Measurements from ENCODE around the gene PARD3B. TPM values are rescaled to one million over a fixed set of nuclear protein-coding genes. Genes with fewer than 3 reads are reported as not detected.

The PARD3B gene
- total RNA-seq, 2 donors from 2014 or later: 14.7 to 25.0 TPM

GRCh38 chr2:205002390-205002789 lies 457.1 kb downstream of the PARD3B start:
- WGBS: 88% methylated on average over 3 of the region's 3 CpGs
- intact Hi-C loops (cut with DNase I): no loop called here
- no peaks in the 10 kb centered on the region for H3K36me3 ChIP-seq
- no peaks in the 10 kb centered on the region for H3K4me1 ChIP-seq (replicated peaks)
- no peaks in the 10 kb centered on the region for H3K9me3 ChIP-seq
- no peak for DNase-seq (ENCODE audit: low spot score)
- H3K4me3 ChIP-seq: no peak overlapping the region
- H3K27me3 ChIP-seq (replicated peaks; ENCODE audit: insufficient read depth): no peaks in the 10 kb centered on the region
- no peak overlapping the region for H3K27ac ChIP-seq
- no peak for TF ChIP-seq POLR2A (IDR thresholded peaks at IDR 0.05)

DNA sequence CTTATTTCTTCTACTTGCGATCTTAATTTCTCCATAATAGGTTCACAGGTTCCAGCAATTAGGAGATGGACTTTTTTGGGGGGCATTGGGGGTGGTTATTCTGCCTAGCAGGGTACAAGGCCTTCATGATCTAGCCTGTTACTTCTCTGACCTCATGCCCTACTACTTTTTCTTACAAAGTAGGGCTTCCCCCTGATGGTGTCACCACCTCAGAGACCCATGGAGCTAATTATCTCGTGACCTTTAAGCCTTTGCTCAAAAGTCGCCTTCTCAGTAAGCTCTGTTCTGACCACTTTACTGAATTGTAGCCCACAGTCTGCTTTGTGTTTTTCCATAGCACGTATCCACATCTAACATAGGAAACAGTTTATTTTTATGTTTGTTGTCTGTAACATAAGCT lies 458.0 kb downstream of the PARD3B start:
- H3K27ac ChIP-seq: no peak overlapping the region
- DNase-seq (ENCODE audit: low spot score): no peak

DNA sequence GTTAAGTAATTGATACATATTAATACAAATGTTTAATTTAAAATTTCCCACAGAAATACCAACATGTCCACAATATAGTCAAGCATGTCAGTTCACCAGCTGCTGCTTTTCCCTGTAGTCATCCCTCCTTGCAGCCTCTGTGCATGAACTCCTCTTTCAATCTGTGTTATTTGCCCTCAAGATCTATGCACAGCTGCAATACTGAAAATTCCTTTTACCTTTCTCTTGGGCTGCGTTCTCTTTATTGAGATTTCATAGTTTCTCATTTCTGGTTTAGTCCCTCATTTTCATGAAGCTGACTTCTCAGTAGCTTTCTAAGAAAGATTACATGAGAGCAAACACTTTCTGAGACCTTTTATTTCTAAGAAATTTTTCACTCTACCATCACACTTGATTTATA lies 464.9 kb downstream of the PARD3B start:
- TF ChIP-seq POLR2A (IDR thresholded peaks at IDR 0.05) (no peak), POLR2AphosphoS5 (IDR thresholded peaks at IDR 0.05) (no peak)
- TF ChIP-seq, protein P1, sequence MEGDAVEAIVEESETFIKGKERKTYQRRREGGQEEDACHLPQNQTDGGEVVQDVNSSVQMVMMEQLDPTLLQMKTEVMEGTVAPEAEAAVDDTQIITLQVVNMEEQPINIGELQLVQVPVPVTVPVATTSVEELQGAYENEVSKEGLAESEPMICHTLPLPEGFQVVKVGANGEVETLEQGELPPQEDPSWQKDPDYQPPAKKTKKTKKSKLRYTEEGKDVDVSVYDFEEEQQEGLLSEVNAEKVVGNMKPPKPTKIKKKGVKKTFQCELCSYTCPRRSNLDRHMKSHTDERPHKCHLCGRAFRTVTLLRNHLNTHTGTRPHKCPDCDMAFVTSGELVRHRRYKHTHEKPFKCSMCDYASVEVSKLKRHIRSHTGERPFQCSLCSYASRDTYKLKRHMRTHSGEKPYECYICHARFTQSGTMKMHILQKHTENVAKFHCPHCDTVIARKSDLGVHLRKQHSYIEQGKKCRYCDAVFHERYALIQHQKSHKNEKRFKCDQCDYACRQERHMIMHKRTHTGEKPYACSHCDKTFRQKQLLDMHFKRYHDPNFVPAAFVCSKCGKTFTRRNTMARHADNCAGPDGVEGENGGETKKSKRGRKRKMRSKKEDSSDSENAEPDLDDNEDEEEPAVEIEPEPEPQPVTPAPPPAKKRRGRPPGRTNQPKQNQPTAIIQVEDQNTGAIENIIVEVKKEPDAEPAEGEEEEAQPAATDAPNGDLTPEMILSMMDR (IDR thresholded peaks at IDR 0.05): no peak
- 83% methylated on average over 1 of the region's 1 CpG for WGBS
- Histone ChIP-seq H3K4me1 (replicated peaks) (no peaks in the 10 kb centered on the region), H3K27ac (no peak overlapping the region), H3K4me3 (no peak overlapping the region), H3K9me3 (no peaks in the 10 kb centered on the region), H3K27me3 (replicated peaks; ENCODE audit: insufficient read depth) (no peaks in the 10 kb centered on the region), H3K36me3 (no peaks in the 10 kb centered on the region)
- DNase-seq (ENCODE audit: low spot score): no peak
- intact Hi-C loops (cut with DNase I): no loop called here

More for the DNA sequence above, 458.0 kb downstream of the PARD3B start:
- Histone ChIP-seq H3K9me3 (no peaks in the 10 kb centered on the region), H3K27me3 (replicated peaks; ENCODE audit: insufficient read depth) (no peaks in the 10 kb centered on the region), H3K36me3 (no peaks in the 10 kb centered on the region), H3K4me1 (replicated peaks) (no peaks in the 10 kb centered on the region), H3K4me3 (no peak overlapping the region)
- TF ChIP-seq POLR2A (IDR thresholded peaks at IDR 0.05): no peak
- TF ChIP-seq, protein P1 (IDR thresholded peaks at IDR 0.05): no peak
- 94% methylated on average over 4 of the region's 4 CpGs for WGBS
- intact Hi-C loops (cut with DNase I): no loop called here

- 96% methylated on average over 2 of the region's 2 CpGs for WGBS
- no peak for DNase-seq (ENCODE audit: low spot score)
- Histone ChIP-seq H3K27me3 (replicated peaks; ENCODE audit: insufficient read depth) (no peaks in the 10 kb centered on the region), H3K36me3 (no peaks in the 10 kb centered on the region), H3K4me3 (no peak overlapping the region), H3K27ac (no peak overlapping the region), H3K9me3 (no peaks in the 10 kb centered on the region), H3K4me1 (replicated peaks) (no peaks in the 10 kb centered on the region)
- intact Hi-C loops (cut with DNase I): no loop called here
- TF ChIP-seq POLR2AphosphoS5 (IDR thresholded peaks at IDR 0.05): no peak
- TF ChIP-seq, protein P1 (IDR thresholded peaks at IDR 0.05): no peak
- TF ChIP-seq POLR2A (IDR thresholded peaks at IDR 0.05): no peak
Measured at GRCh38 chr2:205011031-205011430, 465.8 kb downstream of the PARD3B start.

DNA sequence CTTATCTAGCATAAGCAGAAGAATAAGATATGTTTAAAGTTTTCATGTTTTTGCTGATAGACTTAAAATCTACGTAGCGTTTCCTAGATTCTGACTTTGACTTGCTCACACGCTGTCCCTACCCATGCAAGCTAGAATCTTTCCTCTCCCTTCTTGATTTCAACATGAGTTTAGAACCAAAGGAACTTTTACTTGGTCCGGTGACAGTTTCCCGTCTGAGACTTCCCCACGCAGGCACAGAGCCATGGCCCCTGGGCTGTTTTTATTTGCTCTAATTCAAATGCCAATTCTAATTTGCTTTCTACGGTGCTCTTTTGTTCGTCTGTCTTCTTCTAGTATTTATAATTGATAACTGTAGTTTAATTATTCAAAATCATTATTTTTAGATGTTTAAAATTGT lies 467.7 kb downstream of the PARD3B start:
- no peak overlapping the region for H3K4me3 ChIP-seq
- no peaks in the 10 kb centered on the region for H3K27me3 ChIP-seq (replicated peaks; ENCODE audit: insufficient read depth)
- WGBS: 41% methylated on average over 8 of the region's 8 CpGs
- H3K9me3 ChIP-seq: no peaks in the 10 kb centered on the region
- TF ChIP-seq POLR2AphosphoS5 (IDR thresholded peaks at IDR 0.05) (no peak), POLR2A (IDR thresholded peaks at IDR 0.05) (no peak)
- TF ChIP-seq, protein P1 (IDR thresholded peaks at IDR 0.05): no peak
- no peaks in the 10 kb centered on the region for H3K4me1 ChIP-seq (replicated peaks)
- DNase-seq (ENCODE audit: low spot score): no peak
- no peaks in the 10 kb centered on the region for H3K36me3 ChIP-seq
- intact Hi-C loops (cut with DNase I): no loop called here
- no peak overlapping the region for H3K27ac ChIP-seq

Data from prostate gland (tissue), 2 donors.